ENCODE data around the gene YBEY. TPM values are rescaled to one million over a fixed set of nuclear protein-coding genes. Genes with fewer than 3 reads are reported as not detected.

Gene YBEY
- total RNA-seq, 1 donor from 2014 or later, result 13.5 TPM

GRCh38 chr21:46264690-46265144 lies 21.4 kb upstream of the YBEY start:
- no peaks in the 10 kb centered on the region for H3K27me3 ChIP-seq (ENCODE audit: insufficient read depth, low read length)
- TF ChIP-seq EZH2 (IDR thresholded peaks at IDR 0.05; ENCODE audit: insufficient read depth, low read length) (no peak), CTCF (IDR thresholded peaks at IDR 0.05; ENCODE audit: insufficient read depth, low read depth, low read length) (no peak)
- peaks cover 27% of the 10 kb centered on the region for H4K20me1 ChIP-seq (ENCODE audit: insufficient read depth, low read length)
- H3K79me2 ChIP-seq (ENCODE audit: insufficient read depth, low read length), result no peaks in the 10 kb centered on the region
- no peak overlapping the region for H3K4me2 ChIP-seq (ENCODE audit: low read length)
- no peak overlapping the region for H3K27ac Mint-ChIP-seq (ENCODE audit: unreplicated experiment)
- H3K4me1 Mint-ChIP-seq (ENCODE audit: low read depth, unreplicated experiment), result no peaks in the 10 kb centered on the region
- H3K9ac ChIP-seq (ENCODE audit: low read length), result no peak overlapping the region
- DNase-seq (ENCODE audit: low read depth) (no peak), FAIRE-seq (no peak)
- H3K27ac ChIP-seq (ENCODE audit: low read depth, low read length), result no peak overlapping the region
- peaks cover 26% of the 10 kb centered on the region for H3K36me3 ChIP-seq (ENCODE audit: insufficient read depth, low read length)
- no peaks in the 10 kb centered on the region for H3K9me3 ChIP-seq (ENCODE audit: insufficient read depth, low read depth, low read length)
- H3K4me3 Mint-ChIP-seq (ENCODE audit: unreplicated experiment), result no peak overlapping the region
- H3K36me3 Mint-ChIP-seq (ENCODE audit: low read depth, unreplicated experiment), result peaks cover 22% of the 10 kb centered on the region
- no peak overlapping the region for H3K4me3 ChIP-seq (ENCODE audit: insufficient read depth, low read depth, low read length)
- no peaks in the 10 kb centered on the region for H3K9me3 Mint-ChIP-seq (ENCODE audit: unreplicated experiment)
- no peak overlapping the region for H2AFZ ChIP-seq (ENCODE audit: low read depth, low read length)
- no peaks in the 10 kb centered on the region for H3K4me1 ChIP-seq (ENCODE audit: insufficient read depth, low read length)
- no peaks in the 10 kb centered on the region for H3K27me3 Mint-ChIP-seq (ENCODE audit: low read depth, unreplicated experiment)

GRCh38 chr21:46265736-46266525 lies 20.2 kb upstream of the YBEY start:
- no peak overlapping the region for H3K27ac Mint-ChIP-seq (ENCODE audit: unreplicated experiment)
- no peaks in the 10 kb centered on the region for H3K4me1 ChIP-seq (ENCODE audit: insufficient read depth, low read length)
- peaks cover 32% of the 10 kb centered on the region for H4K20me1 ChIP-seq (ENCODE audit: insufficient read depth, low read length)
- no peak overlapping the region for H2AFZ ChIP-seq (ENCODE audit: low read depth, low read length)
- no peaks in the 10 kb centered on the region for H3K9me3 ChIP-seq (ENCODE audit: insufficient read depth, low read depth, low read length)
- H3K36me3 Mint-ChIP-seq (ENCODE audit: low read depth, unreplicated experiment), result peaks cover 22% of the 10 kb centered on the region
- H3K4me3 ChIP-seq (ENCODE audit: insufficient read depth, low read depth, low read length), result no peak overlapping the region
- H3K79me2 ChIP-seq (ENCODE audit: insufficient read depth, low read length), result no peaks in the 10 kb centered on the region
- TF ChIP-seq CTCF (IDR thresholded peaks at IDR 0.05; ENCODE audit: insufficient read depth, low read depth, low read length) (no peak), EZH2 (IDR thresholded peaks at IDR 0.05; ENCODE audit: insufficient read depth, low read length) (no peak)
- H3K27me3 ChIP-seq (ENCODE audit: insufficient read depth, low read length), result no peaks in the 10 kb centered on the region
- no peak overlapping the region for H3K4me3 Mint-ChIP-seq (ENCODE audit: unreplicated experiment)
- no peaks in the 10 kb centered on the region for H3K27me3 Mint-ChIP-seq (ENCODE audit: low read depth, unreplicated experiment)
- no peak for DNase-seq (ENCODE audit: low read depth)
- no peak overlapping the region for H3K4me2 ChIP-seq (ENCODE audit: low read length)
- no peak overlapping the region for H3K9ac ChIP-seq (ENCODE audit: low read length)
- peaks cover 27% of the 10 kb centered on the region for H3K36me3 ChIP-seq (ENCODE audit: insufficient read depth, low read length)
- FAIRE-seq, result no peak
- H3K9me3 Mint-ChIP-seq (ENCODE audit: unreplicated experiment), result no peaks in the 10 kb centered on the region
- no peak overlapping the region for H3K27ac ChIP-seq (ENCODE audit: low read depth, low read length)
- H3K4me1 Mint-ChIP-seq (ENCODE audit: low read depth, unreplicated experiment), result no peaks in the 10 kb centered on the region

GRCh38 chr21:46266946-46267345 lies 19.2 kb upstream of the YBEY start:
- Histone ChIP-seq H3K4me3 (ENCODE audit: insufficient read depth, low read depth, low read length) (no peak overlapping the region), H3K4me2 (ENCODE audit: low read length) (no peak overlapping the region), H3K9me3 (ENCODE audit: insufficient read depth, low read depth, low read length) (no peaks in the 10 kb centered on the region), H3K9ac (ENCODE audit: low read length) (no peak overlapping the region), H3K4me1 (ENCODE audit: insufficient read depth, low read length) (no peaks in the 10 kb centered on the region), H3K36me3 (ENCODE audit: insufficient read depth, low read length) (peaks cover 27% of the 10 kb centered on the region), H3K27me3 (ENCODE audit: insufficient read depth, low read length) (no peaks in the 10 kb centered on the region), H4K20me1 (ENCODE audit: insufficient read depth, low read length) (peaks cover 34% of the 10 kb centered on the region), H3K79me2 (ENCODE audit: insufficient read depth, low read length) (no peaks in the 10 kb centered on the region), H3K27ac (ENCODE audit: low read depth, low read length) (no peak overlapping the region), H2AFZ (ENCODE audit: low read depth, low read length) (no peak overlapping the region)
- H3K27me3 Mint-ChIP-seq (ENCODE audit: low read depth, unreplicated experiment), result no peaks in the 10 kb centered on the region
- TF ChIP-seq EZH2 (IDR thresholded peaks at IDR 0.05; ENCODE audit: insufficient read depth, low read length) (no peak), CTCF (IDR thresholded peaks at IDR 0.05; ENCODE audit: insufficient read depth, low read depth, low read length) (no peak)
- H3K36me3 Mint-ChIP-seq (ENCODE audit: low read depth, unreplicated experiment), result peaks cover 18% of the 10 kb centered on the region
- H3K4me1 Mint-ChIP-seq (ENCODE audit: low read depth, unreplicated experiment), result no peaks in the 10 kb centered on the region
- no peak overlapping the region for H3K4me3 Mint-ChIP-seq (ENCODE audit: unreplicated experiment)
- FAIRE-seq (no peak), DNase-seq (ENCODE audit: low read depth) (no peak)
- H3K9me3 Mint-ChIP-seq (ENCODE audit: unreplicated experiment), result no peaks in the 10 kb centered on the region
- H3K27ac Mint-ChIP-seq (ENCODE audit: unreplicated experiment), result no peak overlapping the region
